HG02588 (cell line): Measurements from ENCODE around the gene CCNE1.
"Not testable (repeated sequence)": the region's sequence is repeated elsewhere in the genome, so short reads cannot be mapped to it uniquely, and the experiment has no call there.

Experiments
- ATAC-seq: cut with Tn5 transposase; IDR thresholded peaks from one replicate; pipeline ENCODE4 v1.9.1; 2021; ENCODE audit warnings: mild to moderate bottlenecking, moderate library complexity; ENCODE audit not compliant: unreplicated experiment

The CCNE1 gene

DNA sequence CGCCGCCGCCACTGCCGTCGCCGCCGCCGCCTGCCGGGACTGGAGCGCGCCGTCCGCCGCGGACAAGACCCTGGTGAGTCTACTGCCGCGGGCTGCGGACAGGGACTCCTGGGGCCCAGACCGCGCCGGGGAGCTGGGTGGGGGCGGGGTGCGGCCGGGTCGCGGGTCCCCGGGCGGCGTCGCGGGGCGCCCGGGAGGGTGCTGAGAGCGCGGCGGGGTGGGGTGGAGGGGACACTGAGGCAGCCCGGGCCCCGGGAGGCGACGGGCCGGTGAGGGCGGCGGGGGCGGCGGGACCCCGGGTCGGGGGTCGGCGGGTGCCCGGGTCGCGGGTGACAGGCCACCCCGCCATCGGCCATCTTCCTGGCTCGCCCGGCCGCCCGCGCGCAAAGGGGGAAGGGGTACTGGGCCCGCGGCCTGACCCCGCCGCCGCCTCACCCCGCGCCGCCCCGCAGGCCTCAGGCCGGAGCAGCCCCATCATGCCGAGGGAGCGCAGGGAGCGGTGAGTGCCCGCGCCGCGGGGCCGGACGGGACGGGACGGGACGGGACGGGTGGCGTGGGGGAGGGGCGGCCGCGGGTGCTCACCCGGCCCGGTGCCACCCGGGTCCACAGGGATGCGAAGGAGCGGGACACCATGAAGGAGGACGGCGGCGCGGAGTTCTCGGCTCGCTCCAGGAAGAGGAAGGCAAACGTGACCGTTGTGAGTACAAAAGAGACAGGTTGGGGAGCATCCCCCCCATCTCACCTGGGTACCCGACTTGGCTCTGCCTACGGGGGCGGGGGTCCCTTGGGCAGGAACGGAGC is 489 bp downstream of the CCNE1 start:
- ATAC-seq, result no peak

DNA sequence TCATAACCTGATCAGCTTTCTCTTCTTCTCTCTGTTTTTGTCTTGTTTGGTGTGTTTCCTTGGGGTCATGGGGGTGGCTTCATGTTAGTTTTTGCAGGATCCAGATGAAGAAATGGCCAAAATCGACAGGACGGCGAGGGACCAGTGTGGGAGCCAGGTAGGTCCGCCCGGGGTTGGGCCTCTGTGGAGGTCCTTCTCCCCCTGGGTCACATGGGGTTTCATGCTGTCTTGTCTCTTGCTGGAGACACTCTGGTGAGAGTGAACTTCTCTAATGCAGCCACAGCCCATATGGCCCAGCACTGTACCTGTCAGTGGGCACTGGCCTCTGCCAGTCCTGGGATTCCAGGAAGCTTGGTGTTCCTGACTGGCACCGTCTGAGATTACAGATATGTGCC is 1.1 kb downstream of the CCNE1 start:
- ATAC-seq, result no peak

DNA sequence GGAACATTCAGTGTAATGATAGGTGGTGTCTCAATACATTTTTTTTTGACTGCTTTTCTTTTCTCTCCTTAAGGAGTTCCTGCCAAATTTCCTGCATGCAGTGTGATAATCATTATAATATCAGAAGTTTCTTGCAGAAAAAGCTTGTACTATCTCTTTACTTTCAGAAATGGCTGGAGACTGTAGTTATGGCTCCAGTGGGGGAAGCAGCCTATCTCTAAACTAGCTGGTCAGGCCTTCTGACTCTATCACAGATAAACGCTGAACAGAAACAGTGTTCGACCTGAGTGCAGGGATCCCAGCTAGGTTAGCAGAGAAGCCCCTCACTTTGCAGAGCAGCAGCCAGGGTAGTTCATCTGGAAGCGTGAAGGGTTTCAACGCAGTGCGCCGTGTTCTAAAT is 1.9 kb downstream of the CCNE1 start:
- ATAC-seq, result no peak

DNA sequence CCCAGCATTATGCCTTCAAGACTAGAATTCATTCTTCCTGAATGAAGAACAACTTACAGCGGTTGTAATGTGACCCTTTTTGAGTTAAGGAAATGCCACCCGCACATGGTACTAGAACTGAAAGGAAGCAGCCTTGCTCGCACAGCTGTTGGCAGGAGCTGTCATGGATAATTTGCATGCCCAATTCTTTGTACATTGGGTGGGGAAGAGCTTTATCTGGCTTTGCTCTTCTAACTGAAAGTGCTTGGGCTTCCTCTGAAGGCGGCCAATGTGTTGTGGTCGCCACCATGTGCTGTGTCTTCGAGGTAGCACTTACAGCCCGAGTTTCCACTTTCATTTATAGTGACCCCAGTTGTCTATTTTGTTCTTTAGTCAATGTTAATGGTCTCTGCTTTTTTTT is 3.4 kb downstream of the CCNE1 start:
- no peak for ATAC-seq

DNA sequence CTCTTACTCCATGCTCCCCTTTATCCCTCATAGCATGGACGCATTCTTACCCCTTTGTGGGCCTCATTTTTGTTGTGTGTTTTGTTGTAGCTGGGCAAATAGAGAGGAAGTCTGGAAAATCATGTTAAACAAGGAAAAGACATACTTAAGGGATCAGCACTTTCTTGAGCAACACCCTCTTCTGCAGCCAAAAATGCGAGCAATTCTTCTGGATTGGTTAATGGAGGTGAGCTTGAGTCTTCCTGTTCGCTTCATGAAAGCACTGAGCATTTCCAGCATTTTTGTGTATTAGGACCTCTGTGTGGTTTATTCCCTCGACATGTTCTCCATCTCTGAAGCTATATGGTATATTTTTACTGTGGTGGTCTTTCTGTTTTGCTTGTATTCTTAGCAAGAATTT is 5.5 kb downstream of the CCNE1 start:
- ATAC-seq, result no peak

DNA sequence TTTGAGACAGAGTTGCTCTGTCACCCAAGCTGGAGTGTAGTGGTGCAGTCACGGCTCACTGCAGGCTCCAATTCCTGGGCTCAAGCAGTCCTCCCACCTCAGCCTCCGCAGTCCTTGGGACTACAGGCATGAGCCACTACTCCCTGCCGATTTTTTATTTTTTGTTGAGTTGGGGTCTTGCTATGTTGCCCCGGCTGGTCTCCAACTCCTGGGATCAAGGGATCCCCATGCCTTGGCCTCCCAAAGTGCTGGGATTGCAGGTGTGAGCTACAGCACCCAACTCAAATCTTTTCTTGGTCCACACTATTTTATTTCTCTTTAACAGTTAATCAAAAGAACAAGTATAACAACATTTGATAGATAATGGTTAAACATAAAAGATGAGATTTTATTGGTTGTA is 7.5 kb downstream of the CCNE1 start:
- ATAC-seq, result no peak

DNA sequence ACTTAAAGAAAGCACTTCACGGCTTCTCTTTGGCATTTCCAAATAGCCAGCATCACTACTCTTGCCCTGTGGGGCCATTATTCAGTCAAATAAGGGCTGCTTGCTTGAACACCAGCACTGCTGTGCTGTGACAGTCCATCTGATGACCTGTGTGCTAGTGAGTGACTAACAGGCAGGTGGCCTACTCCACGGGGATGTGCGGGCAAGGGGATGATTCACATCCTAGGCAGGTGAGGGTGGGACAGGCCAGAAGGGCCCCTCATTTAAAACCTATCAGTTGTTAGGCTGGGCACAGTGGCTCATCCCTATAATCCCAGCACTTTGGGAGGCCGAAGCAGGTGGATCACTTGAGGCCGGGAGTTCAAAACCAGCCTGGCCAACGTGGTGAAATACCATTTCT is 8.2 kb downstream of the CCNE1 start:
- no peak for ATAC-seq

DNA sequence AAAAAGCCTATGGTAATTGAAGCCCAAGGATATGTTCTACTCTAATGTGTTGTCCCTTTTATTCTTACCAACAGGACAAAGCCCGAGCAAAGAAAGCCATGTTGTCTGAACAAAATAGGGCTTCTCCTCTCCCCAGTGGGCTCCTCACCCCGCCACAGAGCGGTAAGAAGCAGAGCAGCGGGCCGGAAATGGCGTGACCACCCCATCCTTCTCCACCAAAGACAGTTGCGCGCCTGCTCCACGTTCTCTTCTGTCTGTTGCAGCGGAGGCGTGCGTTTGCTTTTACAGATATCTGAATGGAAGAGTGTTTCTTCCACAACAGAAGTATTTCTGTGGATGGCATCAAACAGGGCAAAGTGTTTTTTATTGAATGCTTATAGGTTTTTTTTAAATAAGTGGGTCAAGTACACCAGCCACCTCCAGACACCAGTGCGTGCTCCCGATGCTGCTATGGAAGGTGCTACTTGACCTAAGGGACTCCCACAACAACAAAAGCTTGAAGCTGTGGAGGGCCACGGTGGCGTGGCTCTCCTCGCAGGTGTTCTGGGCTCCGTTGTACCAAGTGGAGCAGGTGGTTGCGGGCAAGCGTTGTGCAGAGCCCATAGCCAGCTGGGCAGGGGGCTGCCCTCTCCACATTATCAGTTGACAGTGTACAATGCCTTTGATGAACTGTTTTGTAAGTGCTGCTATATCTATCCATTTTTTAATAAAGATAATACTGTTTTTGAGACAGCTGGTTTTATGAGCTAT is 12.0 kb downstream of the CCNE1 start:
- no peak for ATAC-seq

DNA sequence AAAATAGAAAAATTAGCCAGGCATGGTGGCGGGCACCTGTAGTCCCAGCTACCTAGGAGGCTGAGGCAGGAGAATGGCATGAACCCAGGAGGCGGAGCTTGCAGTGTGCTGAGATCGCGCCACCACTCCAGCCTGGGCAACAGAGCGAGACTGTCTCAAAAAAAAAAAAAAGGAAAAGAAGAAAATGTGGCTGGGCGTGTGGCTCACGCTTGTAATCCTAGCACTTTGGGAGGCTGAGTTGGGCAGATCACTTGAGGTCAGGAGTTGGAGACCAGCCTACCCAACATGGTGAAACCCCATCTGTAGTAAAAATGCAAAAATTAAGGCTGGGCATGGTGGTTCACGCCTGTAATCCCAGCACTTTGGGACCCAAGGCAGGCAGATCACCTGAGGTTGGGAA is 13.5 kb downstream of the CCNE1 start:
- ATAC-seq, result not testable (repeated sequence)

DNA sequence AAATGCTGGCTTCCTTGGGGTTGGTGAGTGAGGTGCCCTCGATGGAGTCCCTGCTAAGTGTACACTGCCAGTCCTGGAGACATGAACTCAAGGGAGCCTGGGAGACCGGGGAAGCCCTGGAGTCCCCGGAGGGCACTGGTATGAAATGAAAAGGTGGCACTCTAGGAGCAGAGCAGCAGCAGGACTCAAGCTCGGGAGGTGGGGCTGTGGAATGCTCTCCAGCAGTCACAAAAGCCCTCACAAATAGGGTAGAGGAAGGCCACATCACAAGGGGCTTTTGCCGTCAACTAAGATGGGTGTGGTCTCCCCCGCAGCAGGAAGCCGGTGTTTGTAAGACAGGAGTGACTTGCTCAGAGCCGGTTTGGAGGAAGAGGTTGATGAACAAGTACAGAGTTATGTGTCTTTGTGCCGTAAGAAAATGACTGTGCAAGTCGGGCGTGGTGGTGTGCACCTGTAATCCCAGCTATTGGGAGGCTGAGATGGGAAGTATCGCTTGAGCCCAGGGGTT is 19.3 kb downstream of the CCNE1 start:
- ATAC-seq, result no peak

DNA sequence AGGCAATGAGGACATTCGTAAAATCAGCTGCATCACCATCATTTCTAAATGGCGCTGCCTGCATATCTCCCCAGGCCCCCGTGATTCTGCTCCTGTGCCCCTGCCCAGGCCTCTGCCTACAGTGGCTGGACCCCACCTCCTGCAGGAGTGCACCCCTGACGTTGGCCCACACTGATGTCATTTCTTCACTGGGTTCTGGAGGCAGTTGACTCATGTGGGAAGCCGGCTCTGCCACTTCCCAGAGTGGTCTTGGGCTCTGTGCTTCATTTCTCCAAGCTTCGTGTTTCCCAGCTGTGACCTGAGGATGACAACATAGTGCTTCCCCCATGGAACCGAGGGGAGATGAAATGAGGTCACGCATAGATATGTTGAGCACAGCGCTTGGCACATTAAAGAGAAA is 19.9 kb downstream of the CCNE1 start:
- no peak for ATAC-seq

DNA sequence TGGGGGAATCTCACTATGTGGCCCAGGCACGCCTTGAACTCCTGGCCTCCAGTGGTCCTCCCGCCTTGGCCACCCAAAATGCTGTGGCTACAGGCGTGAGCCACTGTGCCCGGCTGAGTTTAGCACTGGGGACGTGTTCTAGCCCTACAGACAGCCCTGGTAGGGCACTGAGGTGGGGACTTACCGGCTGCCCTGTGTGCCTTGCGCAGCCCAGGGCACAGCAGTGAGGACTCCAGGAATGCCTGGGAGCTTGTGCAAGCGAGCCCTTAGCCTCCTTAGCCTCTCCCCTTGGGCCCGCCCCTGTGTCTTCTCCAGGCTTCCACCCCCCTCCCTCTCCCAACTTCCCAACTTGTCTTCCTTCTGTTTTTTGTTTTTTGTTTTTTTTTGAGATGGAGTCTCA is 21.0 kb downstream of the CCNE1 start:
- no peak for ATAC-seq

DNA sequence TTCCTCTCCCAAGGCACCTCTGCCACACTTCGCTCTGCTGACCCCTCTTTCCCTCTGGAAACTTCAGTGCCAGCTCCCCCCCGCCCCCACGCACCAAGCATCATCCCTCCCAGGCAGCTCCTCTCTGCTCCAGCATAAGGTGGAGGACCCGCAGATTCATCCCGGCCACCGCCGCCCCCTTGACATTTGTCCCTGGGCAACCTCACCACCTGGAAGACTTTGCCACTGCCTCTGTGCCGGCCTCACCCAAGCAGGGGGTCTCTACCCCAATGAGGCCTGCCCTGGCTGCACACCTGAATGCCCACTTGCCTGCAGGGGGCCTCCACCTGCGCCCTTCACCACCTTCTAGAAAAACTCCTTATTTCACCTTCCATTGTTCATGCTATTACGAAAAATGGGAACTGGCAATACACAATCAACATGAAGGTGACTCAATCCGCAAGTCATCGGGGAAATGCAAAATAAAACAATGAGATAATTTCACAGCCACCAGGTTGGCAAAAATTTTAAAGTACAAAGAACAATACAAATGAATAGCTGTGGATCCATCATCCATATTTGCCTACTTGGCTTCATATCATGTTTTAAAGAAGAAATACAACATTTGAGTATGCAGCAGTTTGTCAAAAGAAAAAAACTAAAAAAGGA is 21.9 kb downstream of the CCNE1 start:
- ATAC-seq, result no peak

DNA sequence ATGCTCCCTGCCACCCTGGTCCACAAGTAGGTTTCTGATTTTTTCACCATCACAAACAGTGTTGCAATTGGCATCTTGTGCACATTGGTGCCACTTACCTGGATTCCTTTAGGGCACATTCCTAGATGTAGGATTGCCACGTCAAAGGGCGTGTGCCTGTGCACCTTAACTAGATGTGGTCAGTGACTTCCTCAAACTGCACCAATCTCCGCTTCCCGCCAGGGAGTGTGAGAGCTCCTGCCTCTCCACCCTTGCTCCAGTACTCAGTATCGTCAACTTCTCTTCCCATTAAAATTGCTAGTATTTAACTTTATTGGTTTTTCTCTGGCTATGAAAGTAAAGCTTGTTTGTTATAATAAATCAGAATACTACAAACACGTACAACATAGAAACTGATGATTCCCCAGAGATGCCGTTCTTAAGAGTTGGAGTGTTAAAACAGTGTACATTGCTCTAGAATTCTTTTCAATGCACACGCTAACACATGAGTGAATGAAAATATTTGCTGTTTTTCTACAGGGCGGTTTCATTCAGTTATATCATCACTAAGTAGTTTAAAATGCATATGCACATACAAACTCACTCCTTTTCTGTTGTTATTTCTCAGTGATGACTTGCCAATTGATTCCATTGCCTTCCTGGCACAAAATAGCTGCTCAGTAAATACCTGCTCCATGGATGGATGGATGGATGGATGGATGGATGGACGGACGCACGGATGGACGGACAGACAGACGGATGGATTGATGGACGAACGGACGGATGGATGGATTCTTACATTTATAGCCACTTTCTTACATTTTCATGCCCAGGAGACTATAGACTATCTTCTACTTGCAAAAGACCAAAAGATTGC is 23.4 kb downstream of the CCNE1 start:
- no peak for ATAC-seq

DNA sequence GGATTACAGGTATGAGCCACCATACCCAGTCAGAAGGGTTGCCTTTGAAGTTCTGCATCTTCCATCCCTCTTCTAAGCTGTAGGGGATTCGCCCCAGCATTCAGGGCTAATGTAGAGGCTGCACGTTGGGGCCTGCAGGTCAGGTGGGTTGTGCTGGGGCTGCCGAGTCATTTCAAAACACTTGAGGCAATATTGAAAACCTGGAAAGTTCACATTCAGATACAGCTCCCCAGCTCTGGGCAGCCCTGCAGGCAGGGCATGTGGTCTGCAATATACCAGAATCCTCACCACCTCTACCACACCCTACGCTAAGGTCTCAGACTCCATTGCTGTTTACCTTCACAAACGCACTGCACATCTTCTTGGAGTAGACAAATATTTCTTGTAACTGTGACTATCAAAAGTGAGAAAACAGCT is 24.6 kb downstream of the CCNE1 start:
- ATAC-seq, result peak; percentile 52

DNA sequence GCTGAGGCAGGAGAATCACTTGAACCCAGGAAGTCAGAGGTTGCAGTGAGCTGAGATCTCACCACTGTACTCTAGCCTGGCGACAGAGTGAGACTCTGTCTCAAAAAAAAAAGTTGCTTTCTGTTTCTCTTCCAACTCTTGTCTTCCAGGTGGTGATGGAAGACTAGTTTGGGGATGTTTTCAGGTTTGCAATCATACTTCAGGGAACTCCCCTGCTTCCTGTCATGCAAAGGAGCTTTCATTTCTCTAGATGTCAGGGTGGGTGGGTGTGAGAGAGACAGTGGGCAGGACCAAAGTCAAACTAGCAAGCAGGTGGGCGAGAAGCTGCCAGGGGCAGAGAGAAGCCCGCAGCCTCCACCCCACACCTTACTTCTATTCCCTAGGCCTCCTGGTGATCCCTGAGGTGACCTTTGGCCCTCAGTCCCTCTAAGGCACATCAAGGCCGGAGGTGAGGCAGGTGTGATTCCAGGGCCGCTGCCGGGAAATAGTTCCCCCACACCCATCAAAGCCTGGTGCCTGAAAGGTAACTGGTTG is 25.7 kb downstream of the CCNE1 start:
- ATAC-seq, result peak; percentile 82

DNA sequence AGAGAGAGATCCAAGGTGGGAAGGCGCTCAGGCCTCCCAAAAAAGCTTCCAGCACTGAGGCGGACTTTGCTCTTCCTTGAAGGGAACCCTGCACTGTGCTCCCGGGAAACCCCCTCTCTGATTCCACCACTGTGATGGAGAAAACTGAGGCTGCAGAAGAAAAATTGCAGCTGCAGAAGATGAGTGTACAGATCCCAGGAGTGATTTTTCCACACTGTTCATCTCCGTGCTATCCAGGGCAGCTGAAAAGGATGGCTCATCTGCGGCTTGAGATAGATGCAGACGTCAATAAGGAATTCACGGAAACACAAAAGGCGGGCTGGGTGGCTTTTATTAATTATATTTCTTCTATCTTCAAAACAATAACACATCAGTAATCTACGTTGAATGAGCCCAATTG is 26.2 kb downstream of the CCNE1 start:
- ATAC-seq, result no peak

DNA sequence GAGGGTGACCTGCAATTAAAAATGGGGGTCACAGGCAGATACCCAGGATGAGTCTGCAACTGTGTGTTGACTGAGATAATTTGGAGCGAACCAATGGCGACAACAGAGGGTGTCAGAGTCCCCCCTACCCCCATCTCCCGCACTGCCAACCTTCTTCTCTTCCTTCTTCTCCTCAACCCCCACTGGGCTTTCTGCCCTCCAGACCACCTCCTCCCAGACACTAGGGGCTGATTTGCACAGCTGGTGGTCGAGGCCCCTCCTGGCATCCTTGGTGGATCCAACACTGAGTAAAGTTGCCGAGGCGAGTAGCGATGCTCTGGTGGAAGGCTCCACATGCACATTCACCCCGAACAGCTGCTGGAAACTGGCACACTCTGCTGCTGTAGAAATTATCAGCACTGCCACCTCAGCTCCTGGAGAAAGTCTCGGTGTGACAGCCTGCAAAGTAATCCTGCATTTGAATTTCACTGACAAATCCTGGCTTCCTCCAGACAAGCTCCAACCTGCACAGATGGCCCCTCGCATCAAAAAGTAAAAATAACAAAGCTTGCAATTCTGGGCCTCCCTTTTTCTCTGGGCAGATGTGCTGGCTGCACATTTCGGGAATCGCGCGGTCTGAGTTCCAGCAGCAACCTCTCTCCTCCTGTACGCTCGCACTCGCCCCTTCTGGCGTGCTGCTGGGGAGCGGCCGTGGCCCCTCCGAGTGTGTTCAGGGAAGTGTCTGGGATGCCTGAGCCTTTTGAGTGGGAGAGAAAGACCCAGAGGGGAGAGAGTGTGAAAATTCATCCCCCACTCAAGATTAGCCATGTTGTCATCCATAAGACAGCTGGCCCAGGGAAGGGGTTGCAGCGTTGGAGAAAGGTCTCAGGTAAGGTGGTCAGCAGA is 28.5 kb downstream of the CCNE1 start:
- ATAC-seq, result no peak

DNA sequence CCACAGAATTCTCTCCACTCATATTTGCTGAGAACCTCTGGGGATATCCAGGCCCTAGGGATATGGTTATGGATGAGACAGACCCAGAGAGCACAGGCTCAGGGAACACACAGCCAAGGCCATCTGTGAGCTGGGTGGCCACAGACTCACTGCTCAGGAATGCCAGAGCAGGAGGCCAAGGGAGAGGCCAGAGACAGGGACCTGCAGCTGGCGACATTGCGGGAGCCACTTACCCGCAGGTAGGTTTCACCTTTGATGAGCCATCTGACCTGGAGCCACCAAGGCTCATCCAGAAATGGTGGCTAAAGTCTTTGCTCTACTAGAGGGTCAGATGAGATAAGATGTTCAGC is 29.4 kb downstream of the CCNE1 start:
- ATAC-seq, result no peak
